K562 (cell line): ENCODE data around the gene SYK. TPM values are rescaled to one million over a fixed set of nuclear protein-coding genes. Genes with fewer than 3 reads are reported as not detected.
"Not testable (repeated sequence)": the region's sequence is repeated elsewhere in the genome, so short reads cannot be mapped to it uniquely, and the experiment has no call there.

Experiments used
- ATAC-seq: fragments of 200-7000 bp; cut with Tn5 transposase; 3 replicates; pipeline ENCODE4 v1.9.1; 2020; ENCODE audit warnings: moderate library complexity
- BruUV-seq: library from RNA; stranded (reverse); fragments of 400-500 nt; replicated peaks from 2 replicates; lab custom pipeline; 2021; lab: Mats Ljungman, UMichigan
- CTCF ChIA-PET: fragments of 300-600 bp; formaldehyde crosslinking; extraction: SDS; loops from one replicate; lab custom pipeline; 2021; ENCODE audit warnings: low intra/inter-chr PET ratio; lab: Yijun Ruan, JAX
- POLR2A ChIA-PET: fragments of 300-600, 350-650 bp; sonication (Branson Sonifier 250); formaldehyde crosslinking; extraction: SDS; loops from one replicate; lab custom pipeline; 2021; ENCODE audit warnings: antibody characterized with exemption, inconsistent platforms; lab: Yijun Ruan, JAX
- DNase-seq, 4 experiments: peaks; one replicate each; pipeline versions ENCODE4 v3.0.0 to v3.0.0-alpha.2; 2011 to 2018; ENCODE audit warnings: low spot score in 3 of 4, mixed read lengths in 3 of 4; ENCODE audit errors: extremely low read depth in 1 of 4
- FAIRE-seq: peaks from 2 replicates; lab custom pipeline; 2011; peaks lifted over from hg19 to GRCh38; lab: Jason Lieb, UNC
- H2AFZ ChIP-seq: 2 replicates; pipeline ENCODE4 v1.6.0; 2011; ENCODE audit warnings: low read depth, low read length, control low read depth, inconsistent platforms
- H3K27ac ChIP-seq: fragments of 200-600 bp; 3 replicates; pipeline ENCODE4 v1.8.0; 2011; ENCODE audit warnings: low read depth, mild to moderate bottlenecking, control low read depth, inconsistent platforms, low read length, moderate library complexity, mixed read lengths; ENCODE audit errors: extremely low read depth
- H3K27me3 ChIP-seq, 2 experiments: fragments of 300-600 bp in 1 of 2; 2 replicates in 1 of 2; 3 replicates in 1 of 2; pipeline versions ENCODE4 v1.6.0 to v1.8.0; 2011; ENCODE audit warnings: inconsistent platforms in 2 of 2, low read length in 2 of 2, mild to moderate bottlenecking in 1 of 2, mixed read lengths in 1 of 2, moderate library complexity in 1 of 2; ENCODE audit not compliant: control insufficient read depth in 2 of 2, insufficient read depth in 2 of 2
- H3K36me3 ChIP-seq: fragments of 300-600 bp; 3 replicates; pipeline ENCODE4 v1.8.0; 2011; ENCODE audit warnings: mild to moderate bottlenecking, low read length, inconsistent platforms; ENCODE audit not compliant: control insufficient read depth, insufficient read depth
- H3K4me1 ChIP-seq, 2 experiments: fragments of 200-600 bp in 1 of 2; replicated peaks in 1 of 2; 2 replicates in 1 of 2; 3 replicates in 1 of 2; pipeline versions ENCODE4 v1.5.1 to v1.8.0; 2011; ENCODE audit warnings: inconsistent platforms in 2 of 2, low read length in 2 of 2, mild to moderate bottlenecking in 1 of 2, mixed read lengths in 1 of 2, moderate library complexity in 1 of 2; ENCODE audit not compliant: control insufficient read depth in 2 of 2, insufficient read depth in 2 of 2
- H3K4me2 ChIP-seq: 2 replicates; pipeline ENCODE4 v1.6.1; 2011; ENCODE audit warnings: low read length, control low read depth, inconsistent platforms, mixed read lengths; ENCODE audit not compliant: insufficient read depth
- H3K4me3 ChIP-seq: fragments of 200-600 bp; sonication (generic), shearing (Covaris generic); 2 replicates; pipeline ENCODE4 v1.5.1; 2016; ENCODE audit warnings: control low read depth, inconsistent platforms
- H3K79me2 ChIP-seq: fragments of 200-600 bp; 3 replicates; pipeline ENCODE4 v1.8.0; 2011; ENCODE audit warnings: low read length, inconsistent platforms; ENCODE audit not compliant: control insufficient read depth, insufficient read depth
- H3K9ac ChIP-seq, 2 experiments: 2 replicates each; pipeline versions ENCODE4 v1.6.0 to v1.6.1; 2011; ENCODE audit warnings: low read depth in 2 of 2, low read length in 2 of 2, control low read depth in 1 of 2, inconsistent platforms in 1 of 2, mild to moderate bottlenecking in 1 of 2, mixed read lengths in 1 of 2; ENCODE audit not compliant: insufficient read depth in 1 of 2
- H3K9me1 ChIP-seq: one replicate; pipeline ENCODE4 v1.6.0; 2011; ENCODE audit warnings: inconsistent platforms, mild to moderate bottlenecking, low read length, moderate library complexity; ENCODE audit not compliant: control insufficient read depth, insufficient read depth
- H3K9me3 ChIP-seq: replicated peaks from 2 replicates; pipeline ENCODE4 v1.5.1; 2011; ENCODE audit warnings: low read depth, low read length, inconsistent platforms; ENCODE audit not compliant: control insufficient read depth, insufficient read depth
- H4K20me1 ChIP-seq: replicated peaks from 2 replicates; pipeline ENCODE4 v1.6.1; 2011; ENCODE audit warnings: low read length, inconsistent platforms, mixed read lengths; ENCODE audit not compliant: control insufficient read depth, insufficient read depth
- ARHGAP35 ChIP-seq: fragments of 450-650 bp; IDR thresholded peaks from 2 replicates; pipeline ENCODE4 v1.6.1; 2018; ENCODE audit not compliant: partially characterized antibody
- CBX1 ChIP-seq: sonication (generic); IDR thresholded peaks from 2 replicates; pipeline ENCODE4 v1.6.1; 2016; ENCODE audit warnings: antibody characterized with exemption, low read depth, mild to moderate bottlenecking
- DDX20 ChIP-seq: fragments of 450-650 bp; IDR thresholded peaks from 2 replicates; pipeline ENCODE4 v1.6.1; 2016; ENCODE audit warnings: missing genetic modification characterization, low read depth, mild to moderate bottlenecking, missing compliant biosample characterization, moderate library complexity
- FOXK1 ChIP-seq: sonication (generic); formaldehyde crosslinking; IDR thresholded peaks from 2 replicates; pipeline ENCODE4 v1.8.0; 2022; ENCODE audit warnings: missing genetic modification reagents, mild to moderate bottlenecking, borderline replicate concordance
- MTA2 ChIP-seq: fragments of 450-650 bp; IDR thresholded peaks from 2 replicates; pipeline ENCODE4 v1.6.1; 2016; ENCODE audit warnings: low read depth
- PHF20 ChIP-seq: fragments of 450-650 bp; IDR thresholded peaks from 2 replicates; pipeline ENCODE4 v1.6.1; 2018; ENCODE audit not compliant: partially characterized antibody
- ZFP1 ChIP-seq: fragments of 450-650 bp; formaldehyde crosslinking; IDR thresholded peaks from 2 replicates; pipeline ENCODE4 v1.4.0; 2020; ENCODE audit warnings: mild to moderate bottlenecking, mixed read lengths
- WGBS: fragments of 100-300 bp; shearing (Covaris generic); methylation state at CpG from one replicate; pipeline ENCODE4 v1.1.6; 2016; ENCODE audit warnings: low coverage, mixed read lengths; ENCODE audit not compliant: insufficient coverage; ENCODE audit errors: missing lambda C conversion rate; 5-methylcytosine and 5-hydroxymethylcytosine counted together
- in situ Hi-C: fragments of 300-500 bp; cut with MboI; formaldehyde crosslinking; loops from 4 replicates; pipeline ENCODE4 v1.15.0; 2018; ENCODE audit warnings: inconsistent platforms, mixed read lengths
- intact Hi-C: fragments of 100-400 bp; cut with micrococcal nuclease; formaldehyde crosslinking; loops from 2 replicates; pipeline ENCODE4 v1.14.2; 2022
- polyA plus RNA-seq, 8 experiments: library from polyadenylated mRNA; depleted of rRNA in 4 of 8; stranded (reverse) in 5 of 8; unstranded in 3 of 8; fragments of >200 nt; fragmentation: Nextera tagmentation in 2 of 8; fragmentation: Illumina TruSeq in 1 of 8; extraction: Ambion mirVana in 2 of 8; extraction: Trizol in 1 of 8; gene quantifications; 2 replicates each; pipeline versions ENCODE4 v1.2.1 to v1.2.3, GENCODE V29; 2011 to 2014; ENCODE audit warnings: inconsistent platforms in 1 of 8, missing spikeins in 1 of 8
- total RNA-seq, 7 experiments: library from RNA; depleted of rRNA in 6 of 7; stranded (reverse); fragments of >200 nt in 6 of 7; fragmentation: Illumina TruSeq in 2 of 7; extraction: Trizol in 2 of 7; gene quantifications; 2 replicates each; pipeline versions ENCODE4 v1.2.1 to v1.2.3, GENCODE V29; 2011 to 2021; ENCODE audit warnings: low replicate concordance in 1 of 7

SYK gene
- total and polyA plus RNA-seq, 9 of the 15 experiments (the other 6 are each of a cell fraction or from before 2014, with no cell fraction given), result 3.9 to 32.7 (median 16.7) TPM

DNA sequence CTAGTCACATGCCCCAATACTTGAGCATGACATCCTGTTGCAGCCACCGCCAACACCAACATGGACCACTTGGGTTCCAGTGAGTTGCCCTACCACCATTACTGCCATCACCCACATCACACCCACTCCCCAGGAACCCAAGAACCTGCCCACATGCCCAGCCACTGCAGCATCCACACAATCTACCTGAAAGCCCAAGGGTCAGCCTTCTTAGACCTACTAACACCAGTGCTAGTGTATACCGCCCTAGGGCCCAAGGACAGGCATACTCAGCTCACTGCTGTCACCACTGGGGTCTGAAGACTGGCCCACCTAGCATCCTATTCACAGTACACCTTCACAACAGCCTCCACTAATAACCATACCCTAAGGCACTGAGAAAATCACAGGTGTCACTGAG lies 82.0 kb downstream of the SYK start (continued):
- TF ChIP-seq DDX20 (tag) (no peak), FOXK1 (CRISPR knock-in tag) (no peak)

DNA sequence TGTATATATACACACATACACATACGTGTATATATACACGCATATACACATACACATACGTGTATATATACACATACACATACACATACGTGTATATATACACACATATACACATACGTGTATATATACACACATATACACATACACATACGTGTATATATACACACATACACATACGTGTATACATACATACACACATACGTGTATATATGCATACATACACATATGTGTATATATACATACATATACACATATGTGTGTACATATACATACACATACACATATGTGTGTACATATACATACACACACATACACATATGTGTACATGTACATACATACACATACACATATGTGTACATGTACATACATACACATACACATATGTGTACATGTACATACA lies 82.6 kb downstream of the SYK start:
- intact Hi-C loops (no loop called here), in situ Hi-C loops (loop anchor here (25.0 kb wide), 1 partner anchor 1297 kb away; no protein-coding TSS in a partner anchor)
- ATAC-seq (no peak), FAIRE-seq (no peak), DNase-seq (no peak)
- no peak for TF ChIP-seq ZFP1 (CRISPR knock-in tag)
- no peak for TF ChIP-seq CBX1
- TF ChIP-seq ARHGAP35, result no peak
- no peak for TF ChIP-seq MTA2
- TF ChIP-seq PHF20, result peak; percentile 74
- no peak overlapping the region for H3K9ac ChIP-seq
- POLR2A ChIA-PET, result no interaction called here
- no peaks in the 10 kb centered on the region for H3K79me2 ChIP-seq
- H3K4me1 ChIP-seq, result no peaks in the 10 kb centered on the region
- BruUV-seq, result no TSS peak
- H3K36me3 ChIP-seq, result peaks cover 27% of the 10 kb centered on the region; the same call in 1 of the 3 replicates
- H3K27me3 ChIP-seq, result no peaks in the 10 kb centered on the region
- H3K9me3 ChIP-seq, result peaks cover 4% of the 10 kb centered on the region; the same call in 1 of the 2 replicates
- CTCF ChIA-PET, result no interaction called here
- H2AFZ ChIP-seq, result no peak overlapping the region
- H4K20me1 ChIP-seq, result no peaks in the 10 kb centered on the region
- WGBS, result 73% methylated on average over 8 of the region's 8 CpGs
- H3K4me3 ChIP-seq, result no peak overlapping the region
- H3K4me2 ChIP-seq, result no peak overlapping the region
- no peak overlapping the region for H3K27ac ChIP-seq
- no peaks in the 10 kb centered on the region for H3K9me1 ChIP-seq

- in situ Hi-C loops, result loop anchor here (25.0 kb wide), 1 partner anchor 1300 kb away; no protein-coding TSS in a partner anchor
- intact Hi-C loops, H3K9me3 ChIP-seq, ATAC-seq, POLR2A ChIA-PET, DNase-seq, CTCF ChIA-PET, H3K79me2 ChIP-seq, H2AFZ ChIP-seq, H4K20me1 ChIP-seq, BruUV-seq, FAIRE-seq, H3K27me3 ChIP-seq, H3K4me1 ChIP-seq, H3K4me3 ChIP-seq, H3K9me1 ChIP-seq, H3K9ac ChIP-seq, H3K4me2 ChIP-seq, H3K27ac ChIP-seq: not testable (repeated sequence)
- H3K36me3 ChIP-seq, result peaks cover 15% of the 10 kb centered on the region; the same call in 2 of the 3 replicates
These were observed 85.2 kb downstream of the SYK start for GRCh38 chr9:90886868-90887267.
